ENCODE data around the gene CFAP299. TPM values are rescaled to one million over a fixed set of nuclear protein-coding genes. Genes with fewer than 3 reads are reported as not detected.
A peak's percentile ranks its signal among the peaks of the same experiment; 100 is the strongest.

Gene CFAP299
- total RNA-seq, 1 donor from 2014 or later = 0.96 TPM

DNA sequence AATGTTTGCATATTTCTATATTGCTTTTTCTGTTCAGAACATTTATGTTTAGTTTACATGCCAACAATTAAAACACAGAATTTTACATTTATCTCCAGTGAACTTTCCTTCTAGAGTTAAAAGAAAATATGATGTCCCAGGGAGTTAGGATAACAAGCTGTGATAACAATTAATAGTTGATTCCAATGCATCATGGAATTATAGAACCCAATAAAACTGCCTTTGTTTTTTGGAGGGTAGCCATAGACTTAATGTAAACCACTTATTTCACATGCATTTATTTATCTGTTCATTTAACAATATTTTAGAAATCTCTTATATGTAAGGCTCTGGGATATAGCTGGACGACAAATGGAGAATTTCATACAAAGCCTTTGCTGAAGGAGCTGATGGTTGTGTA lies 180.0 kb downstream of the CFAP299 start:
- no peak for DNase-seq (ENCODE audit: low spot score)

DNA sequence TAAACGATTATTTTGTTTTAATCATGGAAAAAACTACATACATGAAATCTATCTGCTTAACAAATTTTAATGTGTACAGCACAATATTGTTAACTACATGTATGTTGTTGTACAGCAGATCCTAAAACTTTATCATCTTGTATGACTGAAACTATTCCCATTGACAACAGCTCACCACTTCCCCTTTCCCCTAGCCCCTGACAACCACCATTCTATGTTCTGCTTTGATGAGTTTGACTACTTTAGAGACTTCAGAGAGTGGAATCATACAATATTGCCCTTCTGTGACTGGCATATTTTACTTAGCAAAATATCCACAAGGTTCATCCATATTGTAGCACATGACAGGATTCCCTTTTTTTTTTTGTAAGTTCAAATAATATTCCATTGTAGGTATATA lies 185.9 kb downstream of the CFAP299 start:
- no peak for DNase-seq (ENCODE audit: low spot score)

GRCh38 chr4:80526697-80527096 lies 191.2 kb downstream of the CFAP299 start:
- DNase-seq (ENCODE audit: low spot score) = no peak

DNA sequence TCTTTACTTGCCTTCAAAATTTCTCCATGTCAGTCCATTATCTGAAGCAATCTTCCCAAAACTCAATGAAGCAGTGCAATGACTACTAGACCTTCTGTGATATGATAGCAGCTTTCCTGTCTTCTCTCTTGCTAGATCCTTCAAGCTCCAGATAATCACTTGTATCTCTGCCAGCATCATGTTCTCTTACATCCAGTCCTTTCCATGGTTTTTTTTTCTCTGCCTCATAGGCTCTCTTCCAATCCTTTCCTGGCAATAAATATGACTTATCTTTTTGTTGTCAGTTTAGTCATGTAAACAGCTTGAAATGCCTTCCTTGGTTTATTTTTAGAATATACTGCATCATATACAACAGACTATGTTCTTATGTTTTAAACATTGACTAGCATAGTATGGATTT lies 193.5 kb downstream of the CFAP299 start:
- DNase-seq (ENCODE audit: low spot score) = peak; percentile 74

- no peak for DNase-seq (ENCODE audit: low spot score)
Measured at GRCh38 chr4:80532674-80533333, 197.3 kb downstream of the CFAP299 start.

- DNase-seq (ENCODE audit: low spot score) = no peak
Measured at GRCh38 chr4:80535551-80535950, 200.0 kb downstream of the CFAP299 start.

DNA sequence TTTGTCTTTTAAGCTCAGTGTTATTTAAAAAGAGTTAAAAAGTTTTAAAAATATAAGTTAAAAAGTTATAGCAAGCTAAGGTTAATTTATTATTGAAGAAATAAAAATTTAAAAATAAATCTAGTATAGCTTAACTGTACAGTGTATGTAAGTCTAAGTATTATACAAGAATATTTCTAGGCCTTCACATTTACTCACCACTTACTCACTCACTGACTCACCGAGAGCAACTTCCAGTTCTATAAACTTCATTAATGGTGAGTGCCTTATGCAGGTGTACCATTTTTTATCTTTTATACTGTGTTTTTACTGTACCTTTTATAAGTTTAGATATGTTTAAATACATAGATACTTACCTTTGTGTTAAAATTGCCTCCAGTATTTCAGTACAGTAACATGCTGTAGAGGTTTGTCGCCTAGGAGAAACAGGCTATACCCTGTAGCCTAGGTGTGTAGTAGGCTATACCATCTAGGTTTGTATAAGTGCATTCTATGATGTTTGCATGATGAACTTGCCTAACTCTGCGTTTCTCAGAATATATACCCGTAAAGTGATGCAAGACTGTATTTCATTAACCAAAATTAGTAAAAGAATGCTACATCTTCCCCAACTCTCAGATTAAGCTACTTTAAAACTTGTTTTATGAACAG lies 202.9 kb downstream of the CFAP299 start:
- no peak for DNase-seq (ENCODE audit: low spot score)

DNA sequence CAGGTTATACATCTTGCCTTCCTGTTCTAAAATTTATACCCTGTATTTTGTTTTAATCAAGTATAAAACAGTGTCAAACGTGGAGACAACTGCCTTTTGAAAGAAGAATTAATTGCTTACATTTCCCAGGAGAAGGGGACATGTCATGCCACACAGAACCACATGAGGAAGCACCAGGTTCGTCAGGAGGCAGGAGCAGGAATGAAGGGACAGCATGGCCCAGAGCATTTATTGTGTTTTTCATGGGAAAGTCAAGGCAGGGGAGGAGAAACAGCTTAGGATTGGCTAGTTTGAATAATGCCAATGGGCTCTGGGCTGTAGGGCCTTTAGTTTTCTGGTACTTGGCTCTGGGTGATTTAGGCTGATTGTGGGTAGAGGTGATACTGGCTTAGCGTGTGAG lies 203.7 kb downstream of the CFAP299 start:
- DNase-seq (ENCODE audit: low spot score) = no peak

- DNase-seq (ENCODE audit: low spot score) = peak; percentile 10
Measured at GRCh38 chr4:80540349-80540748, 204.8 kb downstream of the CFAP299 start.

GRCh38 chr4:80540785-80541469 lies 205.4 kb downstream of the CFAP299 start:
- DNase-seq (ENCODE audit: low spot score) = peak; percentile 38

GRCh38 chr4:80542747-80543146 lies 207.2 kb downstream of the CFAP299 start:
- no peak for DNase-seq (ENCODE audit: low spot score)

- DNase-seq (ENCODE audit: low spot score) = no peak
Measured at GRCh38 chr4:80560337-80560736, 224.8 kb downstream of the CFAP299 start.

- DNase-seq (ENCODE audit: low spot score) = no peak
Measured at GRCh38 chr4:80566203-80566872, 230.8 kb downstream of the CFAP299 start.

DNA sequence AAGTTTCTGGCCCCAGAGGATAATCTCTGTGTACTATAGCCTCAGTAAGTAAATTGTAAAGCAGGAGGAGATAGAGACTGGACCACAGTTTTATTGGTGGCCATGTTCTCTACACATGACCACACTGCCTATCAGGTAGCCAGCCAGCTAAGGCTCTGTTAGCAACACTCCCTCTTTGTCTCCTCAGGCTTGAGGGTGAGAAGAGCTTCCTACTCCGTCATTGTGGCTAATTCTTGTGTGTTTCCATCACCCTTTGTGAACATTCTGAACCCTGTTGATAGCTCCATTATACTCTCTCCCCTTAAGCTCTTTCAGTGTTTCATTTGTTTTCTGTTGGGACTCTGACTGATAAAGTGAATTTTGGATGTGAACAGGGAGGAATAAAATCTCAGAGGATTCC lies 233.4 kb downstream of the CFAP299 start:
- DNase-seq (ENCODE audit: low spot score) = no peak

DNA sequence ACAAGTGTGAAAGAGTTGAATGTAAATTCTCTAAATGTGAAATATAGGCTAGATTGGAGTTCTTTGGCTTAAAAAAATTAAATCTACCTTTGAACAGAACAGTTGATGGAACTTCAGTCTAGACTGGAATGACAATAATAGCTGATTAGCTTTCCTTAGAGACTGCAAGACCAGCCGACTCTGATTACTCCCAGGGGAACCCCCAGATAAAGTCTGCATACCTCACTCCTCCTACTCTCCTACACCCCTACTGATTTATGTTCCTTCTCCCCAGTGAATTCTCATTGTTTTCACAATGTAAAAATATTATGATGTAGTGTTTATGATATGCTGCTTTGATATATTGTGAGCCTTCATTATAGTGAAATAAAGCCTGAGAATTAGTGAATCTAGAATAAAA lies 241.3 kb downstream of the CFAP299 start:
- no peak for DNase-seq (ENCODE audit: low spot score)

DNA sequence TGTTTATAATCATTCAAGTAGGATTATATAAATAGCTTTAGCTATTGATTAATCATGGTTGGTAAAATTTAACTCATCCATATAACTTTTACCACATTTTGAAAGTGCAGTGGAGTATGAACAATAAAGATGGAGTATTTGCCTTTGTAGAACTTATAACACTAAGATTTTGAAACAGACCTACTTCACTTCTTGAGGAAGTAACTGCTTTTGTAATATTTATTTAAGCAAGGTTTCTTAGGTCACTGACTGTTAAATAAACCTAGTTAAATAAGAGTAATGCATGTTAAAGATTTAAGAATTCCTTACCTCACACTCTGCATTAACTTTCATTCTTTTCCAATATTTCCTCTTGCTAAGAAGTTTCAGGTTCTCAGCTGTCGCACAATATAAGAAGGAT lies 242.5 kb downstream of the CFAP299 start:
- DNase-seq (ENCODE audit: low spot score) = no peak

DNA sequence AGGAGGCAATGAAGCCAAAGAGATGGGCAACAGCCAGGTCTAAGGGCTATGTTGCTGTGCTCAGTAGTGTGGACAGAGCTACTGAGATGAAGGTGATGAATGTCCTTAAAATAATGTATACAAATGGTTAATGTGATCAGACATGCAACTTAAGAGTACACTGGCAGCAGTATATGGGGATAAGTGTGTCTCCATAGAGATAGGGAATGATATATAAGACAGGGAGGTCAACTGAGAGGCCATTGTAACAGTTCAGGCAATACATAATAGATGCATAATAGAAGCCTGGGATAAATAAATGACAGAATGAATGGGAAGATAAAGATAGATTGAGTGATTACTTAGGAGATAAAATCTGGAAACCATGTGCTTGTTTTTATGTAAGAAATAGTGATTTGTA lies 250.0 kb downstream of the CFAP299 start:
- DNase-seq (ENCODE audit: low spot score) = no peak

GRCh38 chr4:80586716-80587115 lies 251.2 kb downstream of the CFAP299 start:
- DNase-seq (ENCODE audit: low spot score) = no peak

- DNase-seq (ENCODE audit: low spot score) = no peak
Measured at GRCh38 chr4:80587871-80588385, 252.4 kb downstream of the CFAP299 start.

- no peak for DNase-seq (ENCODE audit: low spot score)
Measured at GRCh38 chr4:80592950-80593349, 257.4 kb downstream of the CFAP299 start.

DNA sequence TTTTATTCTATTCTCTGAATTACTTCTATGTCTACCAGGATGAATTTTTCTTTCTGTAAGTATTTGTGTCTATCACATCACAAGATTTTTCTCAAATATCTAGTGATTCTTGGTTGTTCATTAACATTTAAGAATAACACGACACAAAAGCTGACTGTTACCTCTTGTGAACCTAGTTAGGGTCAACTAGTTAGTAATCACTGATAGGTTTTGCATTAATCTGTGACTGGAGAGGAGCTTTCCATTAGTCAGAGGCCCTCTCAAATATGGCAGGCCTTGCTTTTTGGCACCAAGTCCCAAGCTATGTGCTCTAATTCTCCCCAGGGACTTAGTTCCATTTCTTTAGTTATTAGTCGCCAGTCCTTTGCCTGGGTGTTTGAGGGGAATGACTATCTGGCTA lies 259.2 kb downstream of the CFAP299 start:
- no peak for DNase-seq (ENCODE audit: low spot score)

GRCh38 chr4:80608281-80608980 lies 272.9 kb downstream of the CFAP299 start:
- no peak for DNase-seq (ENCODE audit: low spot score)
